Measurements from ENCODE around the gene CPNE6. TPM values are rescaled to one million over a fixed set of nuclear protein-coding genes. Genes with fewer than 3 reads are reported as not detected.
A peak's percentile ranks its signal among the peaks of the same experiment; 100 is the strongest.

Gene CPNE6
- total RNA-seq, 4 donors from 2014 or later = not detected

- Histone ChIP-seq H3K4me3 (peak overlapping the region; percentile 57), H3K27me3 (no peaks in the 10 kb centered on the region), H3K27ac (peak overlapping the region; percentile 74), H3K9me3 (no peaks in the 10 kb centered on the region), H3K36me3 (no peaks in the 10 kb centered on the region), H3K4me1 (peaks cover 17% of the 10 kb centered on the region)
- no peak for DNase-seq (ENCODE audit: low spot score in 2 of 2)
- TF ChIP-seq EP300 (IDR thresholded peaks at IDR 0.05) (no peak), POLR2AphosphoS5 (IDR thresholded peaks at IDR 0.05) (peak in 1 of 3 donors; percentile 16)
- 18% methylated on average over 7 of the region's 20 CpGs for WGBS
Measured at GRCh38 chr14:24051176-24051788, 20.1 kb upstream of the CPNE6 start.

GRCh38 chr14:24051789-24052655 is 19.3 kb upstream of the CPNE6 start, which contains the start of gene CARMIL3:
Gene CARMIL3, plus strand, starts transcription at chr14:24052009. Its CDS starts 145 bp downstream, at chr14:24052154.
- Histone ChIP-seq H3K27me3 (no peaks in the 10 kb centered on the region), H3K36me3 (no peaks in the 10 kb centered on the region), H3K4me1 (peaks cover 17% of the 10 kb centered on the region), H3K9me3 (no peaks in the 10 kb centered on the region), H3K4me3 (peak within 1 kb of the TSS; percentile 57), H3K27ac (peak within 1 kb of the TSS; percentile 74)
- 4% methylated on average over 9 of the region's 92 CpGs for WGBS
- TF ChIP-seq EP300 (IDR thresholded peaks at IDR 0.05) (no peak), POLR2AphosphoS5 (IDR thresholded peaks at IDR 0.05) (no peak), POLR2A (IDR thresholded peaks at IDR 0.05) (no peak), CTCF (IDR thresholded peaks at IDR 0.05) (no peak)
- DNase-seq (ENCODE audit: low spot score in 2 of 2) = peak in 1 of 2 donors; percentile 76

GRCh38 chr14:24052656-24053547 is 18.5 kb upstream of the CPNE6 start:
- no peak overlapping the region for H3K27ac ChIP-seq
- H3K4me1 ChIP-seq = peaks cover 17% of the 10 kb centered on the region
- peak overlapping the region; percentile 57 for H3K4me3 ChIP-seq
- peak in 1 of 2 donors; percentile 51 for DNase-seq (ENCODE audit: low spot score in 2 of 2)
- H3K36me3 ChIP-seq = no peaks in the 10 kb centered on the region
- H3K27me3 ChIP-seq = no peaks in the 10 kb centered on the region
- TF ChIP-seq POLR2A (IDR thresholded peaks at IDR 0.05) (no peak), CTCF (IDR thresholded peaks at IDR 0.05) (no peak), EP300 (IDR thresholded peaks at IDR 0.05) (no peak), POLR2AphosphoS5 (IDR thresholded peaks at IDR 0.05) (no peak)
- H3K9me3 ChIP-seq = no peaks in the 10 kb centered on the region
- WGBS = 66% methylated on average over 16 of the region's 20 CpGs

GRCh38 chr14:24053548-24054323 is 17.6 kb upstream of the CPNE6 start:
- no peaks in the 10 kb centered on the region for H3K36me3 ChIP-seq
- 79% methylated on average over 8 of the region's 10 CpGs for WGBS
- peak; percentile 49 to 65 for DNase-seq (ENCODE audit: low spot score in 2 of 2)
- TF ChIP-seq POLR2AphosphoS5 (IDR thresholded peaks at IDR 0.05) (no peak), POLR2A (IDR thresholded peaks at IDR 0.05) (no peak), CTCF (IDR thresholded peaks at IDR 0.05) (no peak), EP300 (IDR thresholded peaks at IDR 0.05) (no peak)
- no peak overlapping the region for H3K27ac ChIP-seq
- H3K9me3 ChIP-seq = no peaks in the 10 kb centered on the region
- no peaks in the 10 kb centered on the region for H3K27me3 ChIP-seq
- no peak overlapping the region for H3K4me3 ChIP-seq
- peaks cover 17% of the 10 kb centered on the region for H3K4me1 ChIP-seq

- Histone ChIP-seq H3K9me3 (no peaks in the 10 kb centered on the region), H3K36me3 (no peaks in the 10 kb centered on the region), H3K4me1 (peaks cover 17% of the 10 kb centered on the region), H3K27me3 (no peaks in the 10 kb centered on the region), H3K4me3 (no peak overlapping the region), H3K27ac (no peak overlapping the region)
- WGBS = 94% methylated on average over 6 of the region's 6 CpGs
- DNase-seq (ENCODE audit: low spot score in 2 of 2) = peak in 1 of 2 donors; percentile 69
- TF ChIP-seq POLR2AphosphoS5 (IDR thresholded peaks at IDR 0.05) (no peak), CTCF (IDR thresholded peaks at IDR 0.05) (no peak), POLR2A (IDR thresholded peaks at IDR 0.05) (no peak), EP300 (IDR thresholded peaks at IDR 0.05) (no peak)
Measured at GRCh38 chr14:24054324-24054641, 17.1 kb upstream of the CPNE6 start.

Data from suprapubic skin (tissue), 4 donors.